Stimulated activated naive CD4-positive, alpha-beta T cell (primary cell): ENCODE measurements around the gene F7.
A peak's percentile ranks its signal among the peaks of the same experiment; 100 is the strongest.
"Not testable (repeated sequence)": the region's sequence is repeated elsewhere in the genome, so short reads cannot be mapped to it uniquely, and the experiment has no call there.

Experiments used
- DNase-seq, 6 experiments: peaks; one replicate each; lab custom pipeline; 2025; lab: John Stamatoyannopoulos, UW

Gene F7

DNA sequence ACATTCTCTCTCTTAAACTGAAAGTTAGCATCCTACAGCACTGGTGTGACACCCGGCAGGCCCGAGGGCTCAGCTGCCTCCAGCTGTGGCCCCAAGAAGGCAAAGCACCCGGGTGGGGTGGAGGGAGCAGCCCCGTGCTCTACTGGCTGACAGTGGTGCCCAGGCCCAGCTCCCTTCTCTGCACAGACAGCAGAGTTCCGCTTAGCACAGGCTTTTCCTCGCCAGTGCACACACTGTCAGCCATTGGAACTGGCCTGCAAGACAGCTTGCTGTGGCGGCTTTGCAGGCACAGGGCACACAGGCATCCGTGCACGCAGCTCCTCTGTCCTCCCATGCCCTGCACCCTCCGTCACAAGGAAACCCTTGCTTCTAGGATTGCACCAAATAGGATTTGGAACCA is 3.3 kb upstream of the F7 start:
- not testable (repeated sequence) for DNase-seq

DNA sequence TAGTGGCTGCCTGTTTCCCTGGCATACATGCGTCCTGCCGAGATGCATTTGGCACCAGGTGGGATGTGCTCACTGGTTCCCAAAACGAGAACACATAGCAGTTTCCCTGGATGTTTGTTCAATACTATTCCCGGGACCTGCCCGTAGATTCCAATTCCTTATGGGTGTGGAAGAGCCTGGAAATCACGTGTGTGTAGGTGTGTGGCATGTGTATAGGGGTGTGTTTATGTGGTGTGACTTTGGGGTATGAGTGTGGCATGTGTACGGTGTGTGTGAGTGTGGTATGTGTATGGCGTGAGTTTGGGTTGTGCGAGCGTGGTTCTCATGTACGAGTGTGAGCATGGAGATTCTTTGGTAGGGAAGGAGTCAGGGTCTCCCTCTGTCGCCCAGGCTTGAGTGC is 2.9 kb upstream of the F7 start:
- no peak for DNase-seq

DNA sequence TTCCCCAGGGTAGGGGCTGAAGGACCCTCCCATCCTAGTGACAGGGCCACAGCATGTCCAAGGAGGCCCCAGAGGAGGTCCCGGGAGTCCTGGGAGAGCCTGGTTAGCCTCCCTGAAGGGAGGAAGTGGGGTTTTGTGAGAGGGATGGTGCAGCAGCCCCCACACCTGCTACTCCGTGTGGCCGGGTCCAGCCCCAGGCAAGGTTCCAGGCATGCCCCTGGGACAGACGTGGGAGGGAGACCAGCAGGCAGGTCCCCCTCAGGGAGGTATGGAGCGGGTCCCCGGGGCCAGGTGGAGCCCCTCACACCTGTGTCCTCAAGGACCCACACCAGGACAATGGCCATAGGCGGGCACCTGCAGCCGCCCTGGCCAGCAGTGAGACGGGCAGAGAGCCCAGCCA is 1.9 kb upstream of the F7 start:
- no peak for DNase-seq

DNA sequence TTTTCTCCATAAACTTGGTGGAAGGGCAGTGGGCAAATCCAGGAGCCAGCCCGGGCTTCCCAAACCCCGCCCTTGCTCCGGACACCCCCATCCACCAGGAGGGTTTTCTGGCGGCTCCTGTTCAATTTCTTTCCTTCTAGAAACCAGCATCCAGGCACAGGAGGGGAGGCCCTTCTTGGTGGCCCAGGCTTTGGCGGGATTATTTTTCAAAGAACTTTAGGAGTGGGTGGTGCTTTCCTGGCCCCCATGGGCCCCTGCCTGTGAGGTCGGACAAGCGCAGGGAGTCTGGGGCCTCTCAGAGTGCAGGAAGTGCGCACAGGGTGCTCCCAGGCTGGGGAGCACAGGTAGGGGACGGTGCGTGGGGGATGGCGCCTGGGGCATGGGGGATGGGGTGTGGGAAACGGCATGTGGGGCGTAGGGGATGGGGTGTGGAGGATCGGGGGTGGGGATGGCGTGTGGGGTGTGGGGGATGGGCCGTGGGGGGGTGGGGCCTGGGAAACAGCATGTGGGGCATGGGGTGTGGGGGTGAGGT is 396 bp downstream of the F7 start:
- DNase-seq, result no peak

DNA sequence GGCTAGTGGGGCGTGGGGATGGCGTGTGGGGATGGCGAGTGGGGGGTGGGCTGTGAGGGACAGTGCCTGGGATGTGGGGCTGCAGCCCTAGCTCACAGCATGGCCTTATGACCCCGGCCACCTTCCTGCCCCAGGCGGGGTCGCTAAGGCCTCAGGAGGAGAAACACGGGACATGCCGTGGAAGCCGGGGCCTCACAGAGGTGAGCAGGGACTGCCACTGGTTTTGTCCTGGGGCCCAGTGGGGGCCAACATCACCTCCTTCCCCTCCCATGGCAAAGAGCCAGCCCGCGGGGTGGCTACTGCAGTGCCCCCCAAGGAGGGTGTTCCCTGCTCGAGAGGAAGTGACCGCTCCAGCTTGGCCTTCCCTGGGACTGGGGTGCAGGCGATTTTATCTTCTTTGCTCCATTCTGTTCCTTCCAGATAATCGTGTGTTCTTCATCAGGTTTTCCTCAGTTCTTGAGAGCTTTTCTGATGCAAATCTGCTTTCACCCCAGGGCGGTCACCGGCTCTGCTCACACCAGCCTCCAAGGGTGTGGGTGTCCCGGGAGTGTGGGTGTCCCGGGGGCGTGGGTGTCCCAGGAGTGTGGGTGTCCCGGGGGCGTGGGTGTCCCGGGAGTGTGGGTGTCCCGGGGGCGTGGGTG is 1.2 kb downstream of the F7 start:
- DNase-seq, result no peak

DNA sequence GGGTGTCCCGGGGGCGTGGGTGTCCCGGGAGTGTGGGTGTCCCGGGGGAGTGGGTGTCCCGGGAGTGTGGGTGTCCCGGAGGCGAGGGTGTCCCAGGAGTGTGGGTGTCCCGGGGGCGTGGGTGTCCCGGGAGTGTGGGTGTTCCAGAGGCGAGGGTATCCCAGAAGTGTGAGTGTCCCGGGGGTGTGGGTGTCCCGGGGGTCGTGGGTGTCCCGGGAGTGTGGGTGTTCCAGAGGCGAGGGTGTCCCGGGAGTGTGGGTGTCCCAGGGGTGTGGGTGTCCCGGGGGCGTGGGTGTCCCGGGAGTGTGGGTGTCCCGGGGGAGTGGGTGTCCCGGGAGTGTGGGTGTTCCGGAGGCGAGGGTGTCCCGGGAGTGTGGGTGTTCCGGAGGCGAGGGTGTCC is 2.9 kb downstream of the F7 start:
- not testable (repeated sequence) for DNase-seq

DNA sequence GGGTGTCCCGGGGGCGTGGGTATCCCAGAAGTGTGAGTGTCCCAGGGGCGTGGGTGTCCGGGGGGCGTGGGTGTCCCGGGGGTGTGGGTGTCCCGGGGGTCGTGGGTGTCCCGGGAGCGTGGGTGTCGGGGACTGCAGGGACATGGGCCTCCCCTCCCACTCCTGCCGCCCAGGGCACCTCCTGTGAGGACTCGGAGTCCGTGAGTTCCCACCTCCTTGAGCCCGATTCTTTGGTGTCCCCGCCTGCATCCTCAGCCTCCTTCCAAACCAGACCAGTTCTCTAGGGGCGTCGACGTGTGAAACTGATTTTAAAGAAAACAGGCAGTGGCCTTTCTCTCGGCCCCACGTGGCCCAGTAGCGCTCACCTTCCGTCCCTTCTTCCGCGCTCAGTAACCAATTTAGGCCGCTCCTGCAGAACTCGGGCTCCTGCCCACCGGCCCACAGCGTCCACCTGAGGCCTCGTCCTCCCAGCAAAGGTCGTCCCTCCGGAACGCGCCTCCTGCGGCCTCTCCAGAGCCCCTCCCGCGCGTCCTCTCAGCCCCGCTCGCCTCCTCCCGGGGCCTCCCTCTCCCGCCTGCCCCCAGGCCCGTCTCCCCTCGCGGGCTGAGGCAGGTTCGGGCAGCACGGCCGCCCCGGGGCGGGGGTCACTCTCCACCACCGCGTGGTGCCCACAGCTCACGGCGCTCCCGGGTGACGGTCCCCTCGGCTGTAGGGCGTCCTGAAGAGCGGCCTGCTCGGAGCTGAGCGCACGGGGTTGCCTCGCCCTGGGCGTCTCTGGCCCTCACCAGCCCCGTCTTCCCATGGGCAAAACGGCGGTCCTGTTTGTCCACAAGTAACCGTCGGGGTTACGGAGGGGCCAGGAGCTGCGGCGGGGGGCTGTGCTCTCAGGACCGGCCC is 3.8 kb downstream of the F7 start:
- DNase-seq, result peak in 1 of 6 experiments; percentile 8

DNA sequence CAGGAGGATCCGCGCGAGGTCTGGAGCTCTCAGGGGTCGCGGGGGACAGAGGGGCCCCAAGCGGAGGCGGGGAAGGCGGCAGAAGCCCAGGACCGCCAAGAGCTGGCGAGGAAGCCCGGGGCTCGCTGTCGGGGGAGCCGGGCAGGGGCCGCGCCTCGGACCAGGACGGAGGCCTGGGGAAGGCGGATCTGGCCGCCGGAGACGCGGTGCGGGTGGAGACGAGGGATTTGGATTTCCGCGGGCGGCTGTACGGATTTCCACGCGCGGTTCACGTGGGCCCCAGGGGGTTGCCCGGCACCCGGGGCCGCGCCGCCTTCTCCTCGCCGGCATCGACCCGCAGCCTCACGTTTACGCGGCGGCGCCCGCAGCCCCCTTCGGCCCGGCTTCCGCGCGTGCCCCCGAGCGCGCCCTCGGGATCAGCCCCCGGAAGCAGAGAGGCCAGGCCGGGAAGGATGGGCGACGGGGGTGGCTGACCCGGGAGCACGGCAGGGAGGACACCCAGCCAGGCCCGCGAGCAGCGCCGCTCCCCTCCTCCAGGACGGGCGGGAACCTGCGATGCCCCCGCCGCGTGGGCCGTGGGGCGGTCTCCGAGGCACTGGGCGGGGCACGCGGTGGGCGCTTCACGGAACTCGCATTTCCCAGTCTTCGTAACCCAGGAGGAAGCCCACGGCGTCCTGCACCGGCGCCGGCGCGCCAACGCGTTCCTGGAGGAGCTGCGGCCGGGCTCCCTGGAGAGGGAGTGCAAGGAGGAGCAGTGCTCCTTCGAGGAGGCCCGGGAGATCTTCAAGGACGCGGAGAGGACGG is 4.7 kb downstream of the F7 start:
- DNase-seq, result peak in 2 of 6 experiments; percentile 9 to 16

DNA sequence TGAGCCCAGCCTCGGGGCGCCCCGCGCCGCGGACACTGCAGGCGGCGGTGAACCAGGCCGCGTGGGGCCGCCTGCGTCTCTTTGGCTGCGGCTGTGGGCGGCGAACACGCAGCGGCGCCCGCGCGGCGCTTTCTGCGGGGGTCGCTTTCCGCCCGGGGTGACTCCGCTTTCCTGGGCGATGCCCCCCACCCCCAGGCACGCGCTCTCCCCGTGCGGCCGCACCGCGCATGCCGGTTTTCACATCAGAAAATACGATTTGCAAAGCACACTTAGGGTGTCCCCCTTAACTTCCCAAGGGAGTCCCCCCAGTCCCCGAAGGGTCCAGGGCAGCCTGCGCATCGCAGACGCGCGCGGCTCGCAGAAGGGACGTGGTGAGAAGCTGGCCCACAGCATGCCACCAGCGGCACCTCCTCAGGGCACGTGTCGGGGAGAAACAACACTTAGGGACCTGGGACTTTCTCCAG is 5.3 kb downstream of the F7 start:
- DNase-seq, result no peak

DNA sequence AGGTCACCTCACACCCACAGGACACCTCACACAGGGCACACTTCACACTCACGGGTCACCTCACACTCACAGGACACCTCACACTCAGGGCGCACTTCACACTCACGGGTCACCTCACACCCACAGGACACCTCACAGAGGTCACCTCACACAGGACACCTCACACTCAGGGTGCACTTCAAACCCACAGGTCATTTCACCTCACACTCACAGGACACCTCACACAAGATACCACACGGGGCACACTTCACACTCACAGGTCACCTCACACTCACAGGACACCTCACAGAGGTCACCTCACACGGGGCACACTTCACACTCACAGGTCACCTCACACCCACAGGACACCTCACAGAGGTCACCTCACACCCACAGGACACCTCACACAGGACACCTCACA is 6.2 kb downstream of the F7 start:
- not testable (repeated sequence) for DNase-seq

DNA sequence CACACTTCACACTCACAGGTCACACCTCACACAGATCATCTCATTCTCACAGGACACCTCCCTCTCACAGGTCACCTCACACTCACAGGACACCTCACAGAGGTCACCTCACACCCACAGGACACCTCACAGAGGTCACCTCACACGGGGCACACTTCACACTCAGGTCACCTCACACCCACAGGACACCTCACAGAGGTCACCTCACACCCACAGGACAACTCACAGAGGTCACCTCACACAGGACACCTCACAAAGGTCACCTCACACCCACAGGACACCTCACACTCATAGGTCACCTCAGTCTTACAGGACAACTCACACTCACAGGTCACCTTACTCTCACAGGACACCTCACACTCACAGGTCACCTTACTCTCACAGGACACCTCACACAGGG is 6.9 kb downstream of the F7 start:
- DNase-seq, result not testable (repeated sequence)

DNA sequence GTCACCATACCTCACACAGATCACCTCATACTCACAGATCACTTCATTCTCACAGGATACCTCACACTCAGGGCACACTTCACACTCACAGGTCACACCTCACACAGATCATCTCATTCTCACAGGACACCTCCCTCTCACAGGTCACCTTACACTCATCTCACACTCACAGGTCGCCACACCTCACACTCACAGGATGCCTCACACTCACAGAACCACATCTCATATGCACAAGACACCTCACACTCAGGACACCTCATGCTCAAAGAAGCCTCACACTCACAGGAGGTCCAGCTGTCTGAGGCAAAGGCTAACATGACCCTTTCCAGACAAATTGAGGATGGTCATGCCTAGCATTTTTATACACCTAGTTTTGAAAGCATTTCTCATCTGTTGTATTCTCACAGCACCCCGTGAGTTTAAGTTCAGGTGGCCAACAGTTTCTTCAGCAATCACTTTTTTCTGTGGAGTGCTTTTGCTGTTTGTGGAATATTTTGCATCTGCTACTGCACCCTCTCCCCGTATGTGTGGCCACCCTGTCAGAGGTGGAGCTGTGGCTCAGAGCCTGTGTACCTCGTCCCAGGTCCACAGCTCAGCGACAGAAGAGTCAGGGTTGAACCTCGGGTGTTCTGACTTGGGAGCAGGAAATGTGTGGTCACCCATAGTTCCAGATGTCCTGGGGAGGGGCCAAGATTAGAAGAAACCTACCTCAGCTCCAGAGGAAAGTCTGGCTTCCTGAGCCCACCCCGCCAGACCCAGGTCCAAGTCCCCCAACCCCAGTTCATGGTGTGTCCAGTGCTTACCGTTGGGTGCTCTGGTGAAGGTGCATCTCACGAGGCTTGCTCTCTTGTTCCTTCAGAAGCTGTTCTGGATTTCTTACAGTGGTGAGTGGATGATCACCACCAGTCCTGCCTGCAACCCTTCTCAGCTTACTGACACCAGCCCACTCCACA is 7.6 kb downstream of the F7 start:
- no peak for DNase-seq

DNA sequence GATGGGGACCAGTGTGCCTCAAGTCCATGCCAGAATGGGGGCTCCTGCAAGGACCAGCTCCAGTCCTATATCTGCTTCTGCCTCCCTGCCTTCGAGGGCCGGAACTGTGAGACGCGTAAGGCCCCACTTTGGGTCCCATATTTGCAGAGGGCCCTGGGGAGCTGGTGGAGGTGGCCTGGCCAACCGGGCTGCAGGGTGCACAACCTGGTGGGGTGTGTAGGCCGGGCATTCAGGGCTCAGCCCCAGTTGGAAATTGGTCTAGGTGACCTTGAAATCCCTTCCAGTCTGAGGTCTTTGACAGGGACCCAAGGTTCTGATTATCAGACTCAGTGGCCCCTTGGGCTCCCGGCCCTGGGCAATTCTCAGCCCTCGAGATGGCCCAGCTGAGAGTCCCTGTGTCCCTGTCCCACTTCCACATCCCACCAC is 8.3 kb downstream of the F7 start:
- no peak for DNase-seq

DNA sequence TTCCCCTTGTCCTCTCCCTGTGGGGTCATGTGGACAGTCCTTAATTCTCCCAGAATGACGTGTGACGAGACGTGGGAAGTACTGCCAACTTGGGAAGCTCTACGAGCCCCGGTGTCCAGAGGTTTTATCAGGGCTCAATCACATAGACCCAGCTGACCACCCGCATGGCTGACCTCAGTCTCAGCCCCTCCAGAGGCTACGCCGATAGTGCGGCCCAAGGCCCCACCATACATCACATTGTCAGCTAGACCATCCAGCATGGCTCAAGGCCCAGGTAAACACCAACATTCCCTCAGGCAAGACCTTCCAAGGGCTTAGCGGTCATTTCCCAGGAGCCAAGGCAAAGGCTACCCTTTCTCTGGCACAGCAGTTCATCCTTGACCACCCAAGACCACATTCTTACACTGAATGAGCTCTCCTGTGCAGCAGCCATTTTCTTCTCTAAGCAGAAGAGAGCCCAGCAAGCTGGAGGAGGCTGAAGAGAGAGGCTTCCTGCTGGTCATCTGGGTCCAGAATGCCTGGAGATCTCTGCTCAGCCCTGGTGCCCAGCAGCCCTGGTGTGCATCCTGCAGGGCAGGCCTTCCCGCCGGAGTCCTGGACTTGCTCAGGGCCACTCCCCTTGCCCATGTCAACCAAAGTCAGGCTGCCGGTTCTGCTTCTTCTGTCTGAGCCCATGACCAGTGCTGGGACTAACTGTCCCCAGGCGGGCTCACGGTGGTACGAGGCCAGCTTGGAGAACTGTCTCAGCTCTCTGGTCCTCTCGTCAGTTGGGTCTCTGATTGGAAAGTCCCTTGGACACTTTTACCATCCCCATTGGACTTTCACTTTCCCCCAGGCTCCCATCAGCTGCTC is 9.1 kb downstream of the F7 start:
- DNase-seq, result no peak

DNA sequence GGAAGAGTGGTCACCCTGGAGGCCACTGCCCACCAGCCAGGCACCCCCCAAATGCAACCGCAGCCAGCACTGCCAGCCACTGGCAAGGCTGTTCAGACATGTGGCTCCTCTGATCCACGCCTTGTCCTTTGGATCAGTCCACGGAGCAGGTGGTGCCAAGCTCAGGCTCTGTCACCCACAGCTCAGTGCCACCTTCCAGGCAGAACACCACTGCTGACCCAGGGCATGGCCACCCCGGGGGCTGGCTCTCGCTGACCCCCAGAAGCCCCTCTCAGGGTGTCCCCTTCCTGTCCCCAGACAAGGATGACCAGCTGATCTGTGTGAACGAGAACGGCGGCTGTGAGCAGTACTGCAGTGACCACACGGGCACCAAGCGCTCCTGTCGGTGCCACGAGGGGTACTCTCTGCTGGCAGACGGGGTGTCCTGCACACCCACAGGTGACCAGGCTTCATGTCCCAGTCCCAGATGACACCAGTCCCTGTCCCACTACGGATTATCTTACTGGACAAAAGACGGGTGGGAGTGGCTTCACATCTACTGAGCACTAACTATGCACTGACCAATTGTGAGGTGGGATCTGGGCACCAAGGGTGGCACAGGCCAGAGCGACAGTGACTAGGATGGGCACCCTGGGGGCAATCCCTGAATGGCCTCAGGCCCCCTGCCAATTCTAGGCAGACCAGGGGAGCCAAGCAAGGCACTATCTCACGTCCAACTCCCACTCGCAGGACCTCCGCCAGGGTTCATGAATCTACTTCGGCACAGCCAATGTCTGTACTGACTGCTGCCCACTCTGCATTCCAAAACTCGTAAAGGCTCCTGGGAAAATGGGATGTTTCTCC is 10.0 kb downstream of the F7 start:
- DNase-seq, result no peak

DNA sequence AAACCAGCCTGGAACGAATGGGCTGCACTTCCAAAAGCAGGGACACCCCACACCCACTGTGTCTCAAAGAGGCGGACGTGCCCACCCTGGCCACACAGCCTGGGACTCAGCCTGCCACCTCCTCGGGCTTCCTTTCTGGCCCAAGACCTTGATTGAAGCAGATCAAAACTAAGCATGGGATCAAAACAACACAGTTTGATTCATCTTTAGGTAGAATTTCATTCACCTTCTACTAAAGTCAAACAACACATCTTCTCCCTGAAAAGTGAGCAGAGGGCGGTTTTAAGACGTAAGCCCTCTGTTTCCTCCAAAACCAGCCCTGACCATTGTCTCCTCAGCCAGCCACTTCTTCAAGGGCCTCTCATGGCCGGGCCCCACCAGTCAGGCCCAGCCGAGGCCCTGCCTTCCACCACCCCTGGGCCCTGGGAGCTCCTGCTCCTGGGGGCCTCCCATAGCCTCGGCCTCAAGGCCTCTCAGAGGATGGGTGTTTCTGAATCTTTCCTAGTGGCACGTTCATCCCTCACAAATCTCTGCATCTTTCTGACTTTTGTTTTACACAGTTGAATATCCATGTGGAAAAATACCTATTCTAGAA is 10.7 kb downstream of the F7 start:
- no peak for DNase-seq

DNA sequence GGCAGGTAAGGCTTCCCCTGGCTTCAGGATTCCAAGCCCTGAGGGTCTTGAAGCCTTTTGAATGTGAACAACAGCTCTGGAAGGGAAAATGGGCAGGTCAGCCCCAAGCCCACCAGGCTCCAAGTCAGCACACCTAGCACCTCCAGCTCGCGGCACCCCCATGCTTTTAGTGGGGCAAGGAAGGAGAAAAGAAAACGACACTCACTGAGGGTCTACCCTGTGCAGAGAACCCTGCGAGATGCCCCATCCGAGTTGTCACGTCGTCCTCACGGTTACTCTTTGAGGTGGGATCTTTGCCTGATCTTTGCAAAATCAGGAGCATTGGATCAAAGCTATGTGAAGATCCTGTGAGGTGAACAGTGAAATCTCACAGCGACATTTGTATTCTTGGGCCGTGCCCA is 11.3 kb downstream of the F7 start:
- DNase-seq, result no peak

DNA sequence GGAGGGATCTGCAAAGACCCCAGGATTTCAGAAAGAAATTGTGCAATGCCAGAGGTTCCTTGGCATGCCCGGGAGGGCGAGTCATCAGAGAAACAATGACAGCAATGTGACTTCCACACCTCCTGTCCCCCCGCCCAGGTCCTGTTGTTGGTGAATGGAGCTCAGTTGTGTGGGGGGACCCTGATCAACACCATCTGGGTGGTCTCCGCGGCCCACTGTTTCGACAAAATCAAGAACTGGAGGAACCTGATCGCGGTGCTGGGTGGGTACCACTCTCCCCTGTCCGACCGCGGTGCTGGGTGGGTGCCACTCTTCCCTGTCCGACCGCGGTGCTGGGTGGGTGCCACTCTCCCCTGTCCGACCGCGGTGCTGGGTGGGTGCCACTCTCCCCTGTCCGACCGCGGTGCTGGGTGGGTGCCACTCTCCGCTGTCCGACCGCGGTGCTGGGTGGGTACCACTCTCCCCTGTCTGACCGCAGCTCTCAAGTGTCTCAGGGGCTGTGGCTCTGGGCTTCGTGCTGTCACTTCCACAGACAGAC is 11.8 kb downstream of the F7 start:
- no peak for DNase-seq

DNA sequence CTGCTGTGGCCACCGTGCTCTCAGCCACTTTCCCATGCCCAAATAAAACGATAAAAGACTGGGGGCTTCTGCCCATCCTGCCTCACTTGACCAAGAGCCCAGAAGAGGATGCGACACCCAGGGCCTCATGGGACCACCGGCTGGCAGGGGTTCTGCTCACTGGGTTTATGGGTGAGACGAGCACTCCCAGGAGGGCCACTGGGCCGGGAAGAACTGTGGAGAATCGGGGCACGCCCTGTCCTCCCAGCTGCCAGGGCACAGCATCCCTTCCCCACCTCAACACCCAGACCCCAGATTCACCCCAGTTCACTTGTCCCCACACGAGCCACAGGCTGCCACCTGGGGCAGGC is 12.3 kb downstream of the F7 start:
- DNase-seq, result no peak
